WTC11 (cell line): ENCODE data around the gene SBF2.

ENCODE experiments used
- TF ChIP-seq, protein P1 (sequence below): fragments of 200-600 bp; IDR thresholded peaks from 2 replicates; pipeline ENCODE4 v1.8.0; 2022; ENCODE audit warnings: antibody characterized with exemption
- TF ChIP-seq, protein P2 (sequence below): sonication (generic); formaldehyde crosslinking; IDR thresholded peaks from 2 replicates; pipeline ENCODE4 v1.8.0; 2022; ENCODE audit warnings: mild to moderate bottlenecking, missing genetic modification reagents

DNA sequence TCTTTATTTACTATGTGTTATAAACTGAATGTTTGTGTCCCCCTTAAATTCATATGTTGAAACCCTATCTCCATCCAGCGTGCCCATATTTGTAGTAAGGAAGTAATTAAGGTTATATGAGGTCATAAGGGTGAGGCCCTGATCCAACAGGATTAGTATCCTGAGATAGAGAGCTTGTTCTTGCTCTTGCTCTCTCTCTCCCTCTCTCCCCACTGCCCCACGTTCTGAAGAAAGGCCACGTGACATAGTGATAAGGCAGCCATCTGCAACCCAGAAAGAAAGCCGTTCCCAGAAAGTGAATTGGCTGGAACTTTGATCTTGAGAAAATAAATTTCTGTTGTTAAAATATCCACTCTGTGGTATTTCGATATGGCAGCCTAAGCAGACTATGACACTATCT lies 417.7 kb downstream of the SBF2 start:
- TF ChIP-seq, protein P1, sequence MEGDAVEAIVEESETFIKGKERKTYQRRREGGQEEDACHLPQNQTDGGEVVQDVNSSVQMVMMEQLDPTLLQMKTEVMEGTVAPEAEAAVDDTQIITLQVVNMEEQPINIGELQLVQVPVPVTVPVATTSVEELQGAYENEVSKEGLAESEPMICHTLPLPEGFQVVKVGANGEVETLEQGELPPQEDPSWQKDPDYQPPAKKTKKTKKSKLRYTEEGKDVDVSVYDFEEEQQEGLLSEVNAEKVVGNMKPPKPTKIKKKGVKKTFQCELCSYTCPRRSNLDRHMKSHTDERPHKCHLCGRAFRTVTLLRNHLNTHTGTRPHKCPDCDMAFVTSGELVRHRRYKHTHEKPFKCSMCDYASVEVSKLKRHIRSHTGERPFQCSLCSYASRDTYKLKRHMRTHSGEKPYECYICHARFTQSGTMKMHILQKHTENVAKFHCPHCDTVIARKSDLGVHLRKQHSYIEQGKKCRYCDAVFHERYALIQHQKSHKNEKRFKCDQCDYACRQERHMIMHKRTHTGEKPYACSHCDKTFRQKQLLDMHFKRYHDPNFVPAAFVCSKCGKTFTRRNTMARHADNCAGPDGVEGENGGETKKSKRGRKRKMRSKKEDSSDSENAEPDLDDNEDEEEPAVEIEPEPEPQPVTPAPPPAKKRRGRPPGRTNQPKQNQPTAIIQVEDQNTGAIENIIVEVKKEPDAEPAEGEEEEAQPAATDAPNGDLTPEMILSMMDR: no peak
- TF ChIP-seq, protein P2, sequence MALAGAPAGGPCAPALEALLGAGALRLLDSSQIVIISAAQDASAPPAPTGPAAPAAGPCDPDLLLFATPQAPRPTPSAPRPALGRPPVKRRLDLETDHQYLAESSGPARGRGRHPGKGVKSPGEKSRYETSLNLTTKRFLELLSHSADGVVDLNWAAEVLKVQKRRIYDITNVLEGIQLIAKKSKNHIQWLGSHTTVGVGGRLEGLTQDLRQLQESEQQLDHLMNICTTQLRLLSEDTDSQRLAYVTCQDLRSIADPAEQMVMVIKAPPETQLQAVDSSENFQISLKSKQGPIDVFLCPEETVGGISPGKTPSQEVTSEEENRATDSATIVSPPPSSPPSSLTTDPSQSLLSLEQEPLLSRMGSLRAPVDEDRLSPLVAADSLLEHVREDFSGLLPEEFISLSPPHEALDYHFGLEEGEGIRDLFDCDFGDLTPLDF (CRISPR knock-in tag): no peak
